Hepatocyte (in vitro differentiated cells): ENCODE results near the gene TPSG1.

Experiments
- CTCF ChIP-seq: fragments of 200-600 bp; sonication (generic); IDR thresholded peaks from 2 replicates; pipeline ENCODE4 v1.5.1; 2016; ENCODE audit warnings: antibody characterized with exemption, mild to moderate bottlenecking; ENCODE audit not compliant: poor library complexity
- EZH2 ChIP-seq: fragments of 200-600 bp; sonication (generic); IDR thresholded peaks from 2 replicates; pipeline ENCODE4 v1.6.1; 2016; ENCODE audit warnings: antibody characterized with exemption, mild to moderate bottlenecking, borderline replicate concordance
- EZH2phosphoT487 ChIP-seq: fragments of 200-600 bp; sonication (generic); IDR thresholded peaks from one replicate; pipeline ENCODE4 v1.6.1; 2018; ENCODE audit warnings: antibody characterized with exemption, mild to moderate bottlenecking, low read depth, moderate library complexity; ENCODE audit not compliant: unreplicated experiment, severe bottlenecking

- TF ChIP-seq CTCF (no peak), EZH2phosphoT487 (no peak), EZH2 (no peak)
Observed at GRCh38 chr16:1202274-1202673, 22.8 kb downstream of the TPSG1 start.
